Lung (tissue), 12 donors: Measurements from ENCODE around the gene THAP8. TPM values are rescaled to one million over a fixed set of nuclear protein-coding genes. Genes with fewer than 3 reads are reported as not detected.

ENCODE experiments used
- ATAC-seq: fragments of 200-7000 bp; cut with Tn5 transposase; one replicate; pipeline ENCODE4 v1.9.1; 2020; ENCODE audit warnings: moderate number of reproducible peaks; ENCODE audit not compliant: insufficient read depth, low FRiP score
- DNase-seq, 3 donors: peaks; one replicate each; pipeline ENCODE4 v3.0.0-alpha.2; 2013 to 2017
- H3K27ac ChIP-seq, 2 donors: one replicate each; pipeline ENCODE4 v1.5.1; 2013; ENCODE audit warnings: mild to moderate bottlenecking in 2 of 2, moderate library complexity in 2 of 2, control low read depth in 1 of 2, inconsistent platforms in 1 of 2, low read depth in 1 of 2, low read length in 1 of 2
- H3K27me3 ChIP-seq, 3 donors: one replicate each; pipeline ENCODE4 v1.5.1; 2013; ENCODE audit warnings: low read length in 2 of 3; ENCODE audit not compliant: control insufficient read depth in 3 of 3, insufficient read depth in 3 of 3
- H3K36me3 ChIP-seq, 4 donors: one replicate each; pipeline ENCODE4 v1.5.1; 2013; ENCODE audit warnings: low read length in 4 of 4, mild to moderate bottlenecking in 1 of 4, moderate library complexity in 1 of 4; ENCODE audit not compliant: control insufficient read depth in 4 of 4, insufficient read depth in 4 of 4
- H3K4me1 ChIP-seq, 5 donors: one replicate each; pipeline ENCODE4 v1.5.1; 2013; ENCODE audit warnings: low read length in 5 of 5, mild to moderate bottlenecking in 2 of 5, moderate library complexity in 1 of 5; ENCODE audit not compliant: control insufficient read depth in 5 of 5, insufficient read depth in 5 of 5
- H3K4me3 ChIP-seq: one replicate; pipeline ENCODE4 v1.5.1; 2013; ENCODE audit warnings: mild to moderate bottlenecking, control low read depth, moderate library complexity
- H3K9ac ChIP-seq, 2 donors: one replicate each; pipeline ENCODE4 v1.5.1; 2013; ENCODE audit warnings: low read length in 2 of 2, control low read depth in 1 of 2; ENCODE audit not compliant: insufficient read depth in 1 of 2
- H3K9me3 ChIP-seq, 4 donors: one replicate each; pipeline ENCODE4 v1.5.1; 2013; ENCODE audit warnings: low read length in 3 of 4, mild to moderate bottlenecking in 1 of 4, moderate library complexity in 1 of 4; ENCODE audit not compliant: control insufficient read depth in 4 of 4, insufficient read depth in 3 of 4
- WGBS, 2 donors: extraction: QIAGEN DNeasy Blood & Tissue Kit; methylation state at CpG; one replicate each; pipeline ENCODE4 v1.1.7; 2013; 5-methylcytosine and 5-hydroxymethylcytosine counted together
- polyA plus RNA-seq, 2 donors: library from polyadenylated mRNA; stranded (reverse); fragments of 200-250 nt; gene quantifications; one replicate each; pipeline ENCODE4 v1.2.1, GENCODE V29; 2013
- total RNA-seq, 2 donors: library from RNA; depleted of rRNA in 1 of 2; stranded (reverse); fragments of >200 nt in 1 of 2; gene quantifications; one replicate each; pipeline ENCODE4 v1.2.1, GENCODE V29; 2014 to 2021
- TF ChIP-seq, protein P1 (sequence below): IDR thresholded peaks from 2 replicates; pipeline ENCODE4 v1.5.1; 2012; ENCODE audit warnings: mild to moderate bottlenecking; ENCODE audit errors: control extremely low read depth, extremely low read depth
- donor health status: control.
- donor health status: control.
- donor health status: Bipolar disorder and iron deficiency.
- donor health status: healthy.
- donor health status: DM: yes; HTN: yes; CAD: no.

The THAP8 gene
- total and polyA plus RNA-seq, 4 donors, result 4.1 to 6.4 (median 5.5) TPM

DNA sequence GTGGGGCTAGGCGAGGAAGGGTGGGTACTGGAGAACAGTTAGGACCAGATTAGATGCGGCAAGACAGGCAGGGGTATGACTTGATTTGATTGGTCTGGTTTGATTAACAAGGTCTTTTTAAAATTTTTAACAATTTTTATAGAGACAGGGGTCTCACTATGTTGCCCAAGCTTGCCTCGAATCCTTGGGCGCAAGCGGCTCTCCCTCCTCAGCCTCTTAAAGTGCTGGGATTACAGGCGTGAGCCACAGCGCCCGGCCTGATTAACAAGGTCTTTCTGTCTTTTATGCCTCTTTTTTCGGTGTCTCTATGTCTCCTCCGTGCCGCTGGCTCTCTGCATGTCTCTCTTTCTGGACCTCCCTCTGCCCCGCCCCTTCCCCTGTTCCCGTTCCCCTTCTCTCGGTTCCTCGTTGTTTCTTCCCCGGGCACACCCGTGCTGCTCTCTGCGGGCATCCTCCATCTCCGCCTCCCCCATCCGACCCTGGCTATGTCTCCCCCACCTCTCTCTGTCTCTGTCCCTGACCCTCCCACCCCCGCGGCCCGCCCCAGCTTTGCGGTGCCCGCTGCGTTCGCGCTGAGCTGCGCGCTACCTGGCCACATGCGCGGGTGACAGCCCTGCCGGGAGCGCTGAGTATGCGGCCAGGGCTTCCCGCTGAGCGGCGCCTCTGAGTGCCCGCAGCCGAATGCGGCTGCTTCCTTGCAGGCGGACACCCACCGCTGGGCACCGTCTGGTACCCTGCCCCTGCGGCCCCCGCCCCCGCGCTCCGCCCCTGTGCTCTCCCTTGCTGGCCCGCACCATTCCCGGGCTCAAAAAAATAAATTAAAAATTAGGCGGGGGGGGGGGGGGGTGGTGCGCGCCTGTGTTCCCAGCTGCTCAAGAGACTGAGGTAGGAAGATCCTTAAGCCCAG is 67.2 kb downstream of the THAP8 start:
- H3K36me3 ChIP-seq, result no peaks in the 10 kb centered on the region
- TF ChIP-seq, protein P1, sequence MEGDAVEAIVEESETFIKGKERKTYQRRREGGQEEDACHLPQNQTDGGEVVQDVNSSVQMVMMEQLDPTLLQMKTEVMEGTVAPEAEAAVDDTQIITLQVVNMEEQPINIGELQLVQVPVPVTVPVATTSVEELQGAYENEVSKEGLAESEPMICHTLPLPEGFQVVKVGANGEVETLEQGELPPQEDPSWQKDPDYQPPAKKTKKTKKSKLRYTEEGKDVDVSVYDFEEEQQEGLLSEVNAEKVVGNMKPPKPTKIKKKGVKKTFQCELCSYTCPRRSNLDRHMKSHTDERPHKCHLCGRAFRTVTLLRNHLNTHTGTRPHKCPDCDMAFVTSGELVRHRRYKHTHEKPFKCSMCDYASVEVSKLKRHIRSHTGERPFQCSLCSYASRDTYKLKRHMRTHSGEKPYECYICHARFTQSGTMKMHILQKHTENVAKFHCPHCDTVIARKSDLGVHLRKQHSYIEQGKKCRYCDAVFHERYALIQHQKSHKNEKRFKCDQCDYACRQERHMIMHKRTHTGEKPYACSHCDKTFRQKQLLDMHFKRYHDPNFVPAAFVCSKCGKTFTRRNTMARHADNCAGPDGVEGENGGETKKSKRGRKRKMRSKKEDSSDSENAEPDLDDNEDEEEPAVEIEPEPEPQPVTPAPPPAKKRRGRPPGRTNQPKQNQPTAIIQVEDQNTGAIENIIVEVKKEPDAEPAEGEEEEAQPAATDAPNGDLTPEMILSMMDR, result no peak
- H3K9me3 ChIP-seq, result peaks cover 0 to 5% (median 0%) of the 10 kb centered on the region in 4 donors
- WGBS, 2 donors, result 8 to 10% methylated on average over 52 to 54 of the region's 54 CpGs
- no peak overlapping the region for H3K27ac ChIP-seq
- peaks cover 7 to 35% (median 13%) of the 10 kb centered on the region in 3 donors for H3K27me3 ChIP-seq
- ATAC-seq (no peak), DNase-seq (no peak)
- H3K4me3 ChIP-seq, result no peak overlapping the region
- H3K4me1 ChIP-seq, result no peaks in the 10 kb centered on the region
- H3K9ac ChIP-seq, result no peak overlapping the region

- Histone ChIP-seq H3K9ac (no peak overlapping the region), H3K4me1 (no peaks in the 10 kb centered on the region), H3K4me3 (no peak overlapping the region), H3K9me3 (peaks cover 0 to 5% (median 0%) of the 10 kb centered on the region in 4 donors), H3K27me3 (peaks cover 7 to 35% (median 13%) of the 10 kb centered on the region in 3 donors), H3K36me3 (no peaks in the 10 kb centered on the region), H3K27ac (no peak overlapping the region)
- no peak for DNase-seq
- 90 to 96% methylated on average over 5 of the region's 5 CpGs for WGBS, 2 donors
- TF ChIP-seq, protein P1, result no peak
- ATAC-seq, result no peak
Observed at GRCh38 chr19:35986111-35986510, 68.0 kb downstream of the THAP8 start.

Other genes with a start within 250 kb of the THAP8 start
- not detected for gene PRODH2, start 241.4 kb downstream of the THAP8 start, total RNA-seq
- not detected for gene PRODH2, start 241.4 kb downstream of the THAP8 start, polyA plus RNA-seq
- gene NPHS1, start 201.8 kb downstream of the THAP8 start, total RNA-seq, result under 1 TPM in 1 of 2 donors, not detected in 1; 0.23 TPM
- under 1 TPM in 1 of 2 donors, not detected in 1; 0.02 TPM for gene NPHS1, start 201.8 kb downstream of the THAP8 start, polyA plus RNA-seq
- gene KIRREL2, start 197.4 kb downstream of the THAP8 start, total RNA-seq, result 1 to 10 TPM in 1 of 2 donors, not detected in 1; 1.2 TPM
- gene KIRREL2, start 197.4 kb downstream of the THAP8 start, polyA plus RNA-seq, result under 1 TPM; 0.04 to 0.10 TPM
- gene APLP1, start 185.7 kb downstream of the THAP8 start, total RNA-seq, result 1 to 10 TPM; 1.7 to 2.3 TPM
- gene APLP1, start 185.7 kb downstream of the THAP8 start, polyA plus RNA-seq, result 1 to 10 TPM in 1 of 2 donors, under 1 TPM in 1; 0.94 to 6.5 TPM
- gene NFKBID, start 153.7 kb downstream of the THAP8 start, total RNA-seq, result 10 to 100 TPM; 12.6 to 25.3 TPM
- gene NFKBID, start 153.7 kb downstream of the THAP8 start, polyA plus RNA-seq, result 10 to 100 TPM; 14.7 to 18.1 TPM
- 10 to 100 TPM in 1 of 2 donors, 1 to 10 TPM in 1; 5.4 to 33.2 TPM for gene HCST, start 151.8 kb downstream of the THAP8 start, total RNA-seq
- gene HCST, start 151.8 kb downstream of the THAP8 start, polyA plus RNA-seq, result 100 to 1,000 TPM in 1 of 2 donors, 10 to 100 TPM in 1; 89.1 to 118 TPM
- 100 to 1,000 TPM in 1 of 2 donors, 10 to 100 TPM in 1; 17.0 to 282 TPM for gene TYROBP, start 146.0 kb downstream of the THAP8 start, total RNA-seq
- gene TYROBP, start 146.0 kb downstream of the THAP8 start, polyA plus RNA-seq, result 1,000 to 10,000 TPM in 1 of 2 donors, 100 to 1,000 TPM in 1; 552 to 1,276 TPM
- 10 to 100 TPM in 1 of 2 donors, 1 to 10 TPM in 1; 3.6 to 14.0 TPM for gene LRFN3, start 117.9 kb downstream of the THAP8 start, total RNA-seq
- gene LRFN3, start 117.9 kb downstream of the THAP8 start, polyA plus RNA-seq, result 1 to 10 TPM; 6.2 to 8.9 TPM
- gene SDHAF1, start 59.1 kb downstream of the THAP8 start, total RNA-seq, result 10 to 100 TPM; 11.4 to 19.7 TPM
- gene SDHAF1, start 59.1 kb downstream of the THAP8 start, polyA plus RNA-seq, result 10 to 100 TPM; 18.6 to 25.8 TPM
- 10 to 100 TPM in 1 of 2 donors, 1 to 10 TPM in 1; 8.0 to 13.6 TPM for gene SYNE4, start 45.5 kb downstream of the THAP8 start, total RNA-seq
- gene SYNE4, start 45.5 kb downstream of the THAP8 start, polyA plus RNA-seq, result 10 to 100 TPM in 1 of 2 donors, 1 to 10 TPM in 1; 9.5 to 19.2 TPM
- 10 to 100 TPM; 13.3 to 24.5 TPM for gene ALKBH6, start 40.1 kb downstream of the THAP8 start, total RNA-seq
- gene ALKBH6, start 40.1 kb downstream of the THAP8 start, polyA plus RNA-seq, result 10 to 100 TPM; 23.1 to 30.1 TPM
- gene CLIP3, start 21.4 kb downstream of the THAP8 start, total RNA-seq, result 10 to 100 TPM in 1 of 2 donors, 1 to 10 TPM in 1; 8.1 to 17.6 TPM
- gene CLIP3, start 21.4 kb downstream of the THAP8 start, polyA plus RNA-seq, result 1 to 10 TPM; 1.6 to 2.5 TPM
- gene WDR62, start 612 bp upstream of the THAP8 start, total RNA-seq, result 1 to 10 TPM; 2.1 to 2.2 TPM
- gene WDR62, start 612 bp upstream of the THAP8 start, polyA plus RNA-seq, result 1 to 10 TPM in 1 of 2 donors, under 1 TPM in 1; 0.86 to 1.3 TPM
- gene OVOL3, start 56.9 kb upstream of the THAP8 start, total RNA-seq, result not detected
- gene OVOL3, start 56.9 kb upstream of the THAP8 start, polyA plus RNA-seq, result not detected
- gene POLR2I, start 60.6 kb upstream of the THAP8 start, total RNA-seq, result 100 to 1,000 TPM in 1 of 2 donors, 10 to 100 TPM in 1; 83.1 to 101 TPM
- gene POLR2I, start 60.6 kb upstream of the THAP8 start, polyA plus RNA-seq, result 10 to 100 TPM; 65.1 to 96.6 TPM
- gene TBCB, start 61.2 kb upstream of the THAP8 start, total RNA-seq, result 100 to 1,000 TPM in 1 of 2 donors, 10 to 100 TPM in 1; 63.1 to 169 TPM
- 100 to 1,000 TPM; 132 to 213 TPM for gene TBCB, start 61.2 kb upstream of the THAP8 start, polyA plus RNA-seq
- gene CAPNS1, start 85.8 kb upstream of the THAP8 start, total RNA-seq, result 100 to 1,000 TPM; 201 to 743 TPM
- 100 to 1,000 TPM; 654 to 689 TPM for gene CAPNS1, start 85.8 kb upstream of the THAP8 start, polyA plus RNA-seq
- gene COX7A1, start 98.2 kb upstream of the THAP8 start, total RNA-seq, result 10 to 100 TPM; 13.0 to 53.1 TPM
- 10 to 100 TPM; 24.9 to 47.1 TPM for gene COX7A1, start 98.2 kb upstream of the THAP8 start, polyA plus RNA-seq
- gene ZNF565, start 160.4 kb upstream of the THAP8 start, total RNA-seq, result 1 to 10 TPM; 3.0 to 8.4 TPM
- 1 to 10 TPM; 2.5 to 2.7 TPM for gene ZNF565, start 160.4 kb upstream of the THAP8 start, polyA plus RNA-seq
- 100 to 1,000 TPM in 1 of 2 donors, 10 to 100 TPM in 1; 38.5 to 101 TPM for gene ZNF146, start 160.8 kb upstream of the THAP8 start, total RNA-seq
- gene ZNF146, start 160.8 kb upstream of the THAP8 start, polyA plus RNA-seq, result 10 to 100 TPM; 13.6 to 33.1 TPM